HG03039 (cell line): ENCODE data around the gene ALOX15.
"Not testable (repeated sequence)": the region's sequence is repeated elsewhere in the genome, so short reads cannot be mapped to it uniquely, and the experiment has no call there.

Experiments used
- ATAC-seq: cut with Tn5 transposase; IDR thresholded peaks from one replicate; pipeline ENCODE4 v1.9.1; 2021; ENCODE audit warnings: mild to moderate bottlenecking, moderate library complexity; ENCODE audit not compliant: unreplicated experiment

The ALOX15 gene, protein sequence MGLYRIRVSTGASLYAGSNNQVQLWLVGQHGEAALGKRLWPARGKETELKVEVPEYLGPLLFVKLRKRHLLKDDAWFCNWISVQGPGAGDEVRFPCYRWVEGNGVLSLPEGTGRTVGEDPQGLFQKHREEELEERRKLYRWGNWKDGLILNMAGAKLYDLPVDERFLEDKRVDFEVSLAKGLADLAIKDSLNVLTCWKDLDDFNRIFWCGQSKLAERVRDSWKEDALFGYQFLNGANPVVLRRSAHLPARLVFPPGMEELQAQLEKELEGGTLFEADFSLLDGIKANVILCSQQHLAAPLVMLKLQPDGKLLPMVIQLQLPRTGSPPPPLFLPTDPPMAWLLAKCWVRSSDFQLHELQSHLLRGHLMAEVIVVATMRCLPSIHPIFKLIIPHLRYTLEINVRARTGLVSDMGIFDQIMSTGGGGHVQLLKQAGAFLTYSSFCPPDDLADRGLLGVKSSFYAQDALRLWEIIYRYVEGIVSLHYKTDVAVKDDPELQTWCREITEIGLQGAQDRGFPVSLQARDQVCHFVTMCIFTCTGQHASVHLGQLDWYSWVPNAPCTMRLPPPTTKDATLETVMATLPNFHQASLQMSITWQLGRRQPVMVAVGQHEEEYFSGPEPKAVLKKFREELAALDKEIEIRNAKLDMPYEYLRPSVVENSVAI

DNA sequence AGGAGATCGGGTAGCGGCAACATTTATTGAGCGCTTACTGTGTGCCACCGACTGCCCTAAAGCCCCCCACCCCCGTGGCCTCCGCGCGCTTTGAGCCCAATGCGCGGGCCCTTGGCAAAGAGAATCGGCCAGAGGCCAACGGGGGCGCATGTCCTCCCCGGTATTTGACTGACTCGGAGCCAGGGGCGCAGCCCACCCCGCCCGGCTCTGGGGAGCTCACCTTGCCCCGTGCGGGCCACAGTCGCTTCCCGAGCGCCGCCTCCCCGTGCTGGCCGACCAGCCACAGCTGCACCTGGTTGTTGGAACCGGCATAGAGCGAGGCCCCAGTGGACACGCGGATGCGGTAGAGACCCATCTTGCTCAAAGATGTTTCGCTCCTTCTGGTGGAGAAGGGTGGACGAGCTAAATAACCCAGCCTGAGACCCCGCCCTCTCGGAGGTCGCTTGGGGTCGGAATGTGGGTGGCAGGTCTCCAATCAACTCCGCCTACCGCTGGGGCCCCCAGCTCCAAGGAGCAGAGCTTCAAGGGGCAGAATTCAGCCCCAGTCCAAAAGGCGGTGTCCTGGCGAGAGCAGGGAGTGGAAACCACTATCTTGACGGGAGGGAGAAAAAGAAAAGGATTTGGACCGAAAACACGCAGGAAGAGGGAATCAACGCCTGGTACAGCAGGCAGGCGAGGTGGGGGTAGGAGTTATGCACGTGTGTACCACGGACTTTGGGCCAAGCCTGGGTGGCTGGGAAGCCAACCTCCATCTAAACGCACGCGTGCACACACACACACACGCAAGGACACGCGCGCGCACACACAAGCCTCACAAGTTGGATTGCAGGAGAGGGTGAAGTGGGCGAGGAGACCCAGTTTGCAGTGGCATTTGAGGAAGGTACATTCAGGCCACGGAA lies at the start of gene ALOX15:
Gene ALOX15 (minus strand): TSS at position 382 of the 899 bp plus-strand sequence. CDS start 27 bp downstream, at position 355.
- no peak for ATAC-seq

- no peak for ATAC-seq
Measured at GRCh38 chr17:4690745-4691144, 49.3 kb upstream of the ALOX15 start.

DNA sequence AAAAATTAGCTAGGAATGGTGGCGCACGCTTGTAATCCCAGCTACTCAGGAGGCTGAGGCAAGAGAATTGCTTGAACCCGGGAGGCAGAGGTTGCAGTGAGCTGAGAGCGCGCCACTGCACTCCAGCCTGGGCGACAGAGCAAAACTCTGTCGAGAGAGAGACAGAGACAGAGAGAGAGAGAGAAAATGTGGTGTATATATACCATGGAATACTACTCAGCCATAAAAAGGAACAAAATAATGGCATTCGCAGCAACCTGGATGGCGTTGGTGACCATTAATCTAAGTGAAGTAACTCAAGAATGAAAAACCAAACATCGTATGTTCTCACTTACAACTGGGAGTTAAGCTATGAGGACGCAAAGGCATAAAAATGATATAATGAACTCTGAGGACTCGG lies 48.4 kb upstream of the ALOX15 start:
- not testable (repeated sequence) for ATAC-seq

GRCh38 chr17:4683739-4684138 lies 42.3 kb upstream of the ALOX15 start:
- not testable (repeated sequence) for ATAC-seq

DNA sequence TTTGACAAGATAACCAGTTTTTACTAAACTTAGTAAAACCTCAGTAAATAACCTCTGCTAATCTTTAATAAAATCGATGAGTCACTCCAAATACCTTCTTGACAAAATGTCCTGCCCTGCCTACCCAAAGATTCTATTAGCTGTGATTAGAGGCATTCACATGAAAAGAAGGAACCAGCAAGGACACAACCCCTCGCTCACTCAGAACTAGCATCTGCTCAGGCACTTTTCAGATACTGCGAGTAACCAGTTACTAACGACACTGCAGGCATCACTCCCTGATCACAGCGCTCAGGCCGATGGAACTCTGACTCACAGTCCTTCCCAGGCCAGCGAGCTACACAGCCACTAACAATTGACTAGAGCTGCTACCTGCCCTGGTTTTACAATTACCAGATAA lies 38.2 kb upstream of the ALOX15 start:
- no peak for ATAC-seq

- ATAC-seq, result no peak
Measured at GRCh38 chr17:4678448-4679026, 37.1 kb upstream of the ALOX15 start.

GRCh38 chr17:4676791-4677190 lies 35.3 kb upstream of the ALOX15 start:
- no peak for ATAC-seq

- ATAC-seq, result no peak
Measured at GRCh38 chr17:4675791-4676190, 34.3 kb upstream of the ALOX15 start.

DNA sequence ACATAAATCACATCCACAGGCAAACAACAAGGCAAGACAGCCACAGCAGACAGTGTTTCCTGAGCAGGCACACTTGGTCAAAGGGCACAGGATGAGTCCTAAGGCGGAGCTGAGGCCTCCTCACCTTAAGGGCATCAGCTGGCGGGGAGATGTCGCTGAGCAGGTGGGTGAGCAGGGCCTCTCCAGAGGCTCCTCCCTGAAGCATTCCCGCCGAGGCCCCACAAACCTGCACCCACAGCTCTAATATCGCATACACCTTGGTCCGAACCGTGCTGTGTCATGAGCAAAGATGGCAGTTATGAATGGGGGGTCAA lies 33.2 kb upstream of the ALOX15 start:
- no peak for ATAC-seq

GRCh38 chr17:4673986-4674684 lies 32.7 kb upstream of the ALOX15 start:
- no peak for ATAC-seq

DNA sequence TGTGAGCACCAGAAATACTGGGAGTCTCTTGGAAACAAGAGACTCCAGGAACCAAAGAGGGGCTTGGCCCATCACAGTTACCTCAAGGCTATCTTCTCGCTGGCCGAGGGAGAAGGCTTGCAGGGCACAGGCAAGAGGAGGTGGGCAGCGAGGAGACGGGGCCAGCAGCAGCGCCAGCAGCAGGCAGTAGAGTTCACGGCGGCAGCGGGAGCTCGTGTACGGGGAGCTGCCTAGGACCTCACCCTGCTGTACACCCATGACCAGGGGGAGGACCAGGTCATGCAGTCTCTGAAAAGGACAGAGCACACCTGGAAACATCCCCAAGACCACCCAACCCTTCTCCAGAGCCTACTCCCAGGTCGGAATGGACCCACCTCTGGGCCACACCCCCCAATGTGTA lies 31.7 kb upstream of the ALOX15 start:
- no peak for ATAC-seq

DNA sequence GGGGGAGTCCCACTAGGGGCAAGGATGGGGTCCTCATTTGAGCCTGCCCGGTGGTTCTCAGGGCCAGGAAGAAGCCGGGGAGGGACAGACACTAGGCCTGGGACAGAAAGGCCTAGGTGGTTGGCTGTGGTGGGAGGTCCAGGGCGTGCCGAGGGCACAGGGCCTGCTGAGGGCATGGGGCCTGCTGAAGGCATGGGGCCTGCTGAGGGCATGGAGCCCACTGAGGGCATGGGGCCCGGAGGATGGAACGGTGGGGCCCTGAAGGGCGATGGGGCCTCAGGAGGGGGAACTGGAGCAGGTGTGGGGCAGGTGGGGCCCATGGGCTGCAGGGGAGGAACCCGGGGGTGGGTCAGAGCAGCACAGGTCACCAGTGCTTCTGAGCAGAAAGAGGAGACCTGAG lies 31.3 kb upstream of the ALOX15 start:
- ATAC-seq, result no peak

DNA sequence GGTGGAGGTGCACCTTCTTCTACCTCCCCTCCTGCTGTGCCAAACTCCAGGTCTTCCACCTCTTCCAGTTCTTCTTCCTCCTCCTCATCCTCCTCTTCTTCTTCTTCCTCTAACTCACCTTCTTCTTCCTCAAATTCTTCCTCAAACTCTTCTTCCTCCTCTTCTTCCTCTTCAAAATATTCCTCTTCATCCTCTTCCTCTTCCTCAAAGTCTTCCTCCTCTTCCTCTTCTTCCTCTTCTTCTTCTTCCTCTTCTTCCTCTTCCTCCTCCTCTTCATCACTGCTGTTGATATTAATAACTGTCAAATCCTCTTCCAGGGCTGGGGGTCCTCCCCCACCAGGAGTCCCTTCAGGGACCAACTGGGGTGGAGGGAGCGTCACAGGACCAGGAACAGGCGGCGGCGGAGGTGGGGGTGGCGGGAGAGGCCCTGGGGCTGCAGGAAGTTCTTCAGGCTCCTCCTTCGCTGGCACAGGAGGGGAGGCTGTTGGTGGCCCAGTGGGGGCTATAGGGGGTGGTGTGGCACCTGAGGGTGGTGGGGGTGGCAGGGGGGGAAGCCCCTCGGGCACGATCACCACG lies 30.7 kb upstream of the ALOX15 start:
- no peak for ATAC-seq

DNA sequence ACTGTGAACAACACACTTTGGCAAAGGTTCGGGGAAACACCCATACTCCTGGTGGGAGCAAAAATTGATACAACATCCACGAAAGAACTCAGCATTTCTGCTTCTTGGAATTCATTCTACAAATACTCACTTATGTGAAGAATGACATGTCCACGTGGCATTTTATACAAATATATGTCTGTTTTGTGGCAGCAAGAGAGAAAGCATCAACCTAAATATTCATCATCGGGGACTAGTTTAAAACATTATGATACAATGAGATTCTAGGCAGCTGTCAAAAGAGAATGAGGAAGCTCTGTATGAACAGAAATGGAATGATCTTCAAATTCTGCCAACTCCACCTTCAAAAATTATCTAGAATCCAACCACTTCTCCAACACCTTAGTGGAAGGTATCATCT lies 25.7 kb upstream of the ALOX15 start:
- no peak for ATAC-seq

DNA sequence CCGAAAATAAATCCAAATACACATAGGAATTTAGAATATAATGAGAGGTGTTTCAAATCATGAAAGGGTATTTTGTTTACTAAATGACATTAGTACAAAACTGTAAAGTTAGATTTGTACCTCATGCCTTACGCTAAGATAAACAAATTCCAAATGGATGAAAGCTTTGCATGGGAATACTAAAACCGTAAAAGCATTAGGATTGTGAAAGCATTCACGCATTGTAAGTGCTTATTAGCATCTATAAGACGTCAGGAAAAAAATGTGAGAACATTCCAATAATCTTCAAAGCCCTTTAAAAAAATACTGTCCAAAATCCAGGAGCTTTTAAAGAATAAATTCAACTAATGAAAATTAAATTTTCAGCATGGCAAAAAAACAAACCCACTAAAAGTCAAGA lies 24.8 kb upstream of the ALOX15 start:
- no peak for ATAC-seq

GRCh38 chr17:4665027-4665426 lies 23.5 kb upstream of the ALOX15 start:
- no peak for ATAC-seq

- no peak for ATAC-seq
Measured at GRCh38 chr17:4664230-4664629, 22.8 kb upstream of the ALOX15 start.

DNA sequence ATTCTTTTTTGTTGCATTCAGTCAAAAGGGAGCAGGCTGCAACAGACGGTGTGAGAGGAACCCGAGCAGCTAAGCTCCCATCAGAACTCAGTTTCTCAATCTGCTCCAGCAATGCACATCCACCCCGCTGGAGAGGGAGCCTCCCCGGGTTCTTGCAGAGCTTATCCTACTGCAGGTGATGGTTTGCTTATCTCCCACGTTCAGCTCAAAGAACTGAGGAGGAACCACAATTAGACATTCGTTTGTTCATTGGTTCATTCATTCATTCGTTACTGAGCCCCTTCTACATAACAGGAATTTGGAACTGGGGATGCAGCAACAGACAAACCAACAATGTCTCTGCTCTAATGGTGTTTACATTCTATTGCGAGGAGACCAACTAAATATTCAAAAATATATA lies 22.2 kb upstream of the ALOX15 start:
- ATAC-seq, result no peak

DNA sequence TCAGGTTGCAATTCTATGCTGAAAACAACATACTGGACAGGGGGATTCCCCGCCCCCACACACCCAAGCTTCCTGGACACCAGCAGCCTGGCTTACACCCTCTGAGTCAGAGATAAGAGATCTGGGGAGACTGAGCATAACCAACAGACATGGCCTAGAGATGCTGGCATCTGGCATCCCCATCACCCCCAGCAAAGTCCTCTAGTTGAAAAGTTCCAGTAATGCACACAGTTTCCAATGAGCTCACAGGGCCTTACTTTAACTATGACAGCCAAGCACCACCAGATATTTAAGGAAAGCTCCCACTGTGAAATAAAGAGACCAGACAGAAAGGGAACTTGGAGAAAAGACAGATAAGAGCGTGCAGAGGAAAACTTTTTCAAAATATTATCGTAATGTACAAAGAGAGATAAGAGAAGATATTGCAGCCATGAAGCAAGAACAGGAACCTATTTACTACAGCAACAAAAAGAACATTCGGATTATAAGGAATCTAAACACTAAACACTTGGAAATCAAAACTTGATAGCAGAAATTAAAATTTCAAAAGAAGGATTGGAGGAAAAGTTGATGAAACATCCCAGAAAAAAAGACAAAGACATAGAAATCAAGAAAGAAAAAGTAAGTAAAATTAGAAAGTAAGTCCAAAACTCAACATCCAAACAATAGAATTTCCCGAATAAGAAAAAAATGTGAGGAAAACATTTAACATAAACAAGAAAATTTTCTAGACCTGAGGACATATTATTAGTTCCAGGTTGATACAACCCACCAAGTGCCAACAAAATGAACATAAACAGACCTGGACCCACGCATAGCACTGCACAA lies 17.2 kb upstream of the ALOX15 start:
- ATAC-seq, result no peak
